IMR-90 (cell line): ENCODE measurements around the gene LEMD1. TPM values are rescaled to one million over a fixed set of nuclear protein-coding genes. Genes with fewer than 3 reads are reported as not detected.

ENCODE experiments used
- ATAC-seq: fragments of 200-7000 bp; cut with Tn5 transposase; 2 replicates; pipeline ENCODE4 v1.9.1; 2020; ENCODE audit warnings: low read depth, mild to moderate bottlenecking, moderate library complexity
- BruUV-seq: library from RNA; stranded (reverse); fragments of 400-500 nt; replicated peaks from 2 replicates; lab custom pipeline; 2021; lab: Mats Ljungman, UMichigan
- CTCF ChIA-PET: fragments of 300-600 bp; formaldehyde crosslinking; extraction: SDS; loops from one replicate; lab custom pipeline; 2021; ENCODE audit warnings: antibody characterized with exemption; lab: Yijun Ruan, JAX
- POLR2A ChIA-PET: fragments of 300-600 bp; sonication (Branson Sonifier 250); formaldehyde crosslinking; loops from one replicate; lab custom pipeline; 2022; ENCODE audit warnings: antibody characterized with exemption; ENCODE audit not compliant: unreplicated experiment; lab: Charles Lee
- DNase-seq: peaks from one replicate; pipeline ENCODE4 v3.0.0; 2013
- H2AFZ ChIP-seq: replicated peaks from 2 replicates; pipeline ENCODE3; 2013; ENCODE audit warnings: low read length, mild to moderate bottlenecking; ENCODE audit not compliant: poor library complexity
- H2AK5ac ChIP-seq: 2 replicates; pipeline ENCODE4 v1.6.1; 2013; ENCODE audit warnings: low read depth, low read length, inconsistent platforms
- H2AK9ac ChIP-seq: replicated peaks from 2 replicates; pipeline ENCODE3; 2013; ENCODE audit warnings: mild to moderate bottlenecking, low read depth, low read length, moderate library complexity; ENCODE audit not compliant: poor library complexity
- H2BK120ac ChIP-seq: 2 replicates; pipeline ENCODE4 v1.6.1; 2013; ENCODE audit warnings: low read depth, low read length, inconsistent platforms
- H2BK15ac ChIP-seq: 3 replicates; pipeline ENCODE4 v1.6.1; 2013; ENCODE audit warnings: low read depth, low read length, inconsistent platforms
- H2BK20ac ChIP-seq: 2 replicates; pipeline ENCODE4 v1.6.1; 2013; ENCODE audit warnings: low read depth, mild to moderate bottlenecking, inconsistent platforms, low read length, moderate library complexity
- H2BK5ac ChIP-seq: 2 replicates; pipeline ENCODE4 v1.6.1; 2013; ENCODE audit warnings: mild to moderate bottlenecking, low read depth, low read length, inconsistent platforms; ENCODE audit not compliant: poor library complexity, severe bottlenecking
- H3K14ac ChIP-seq: replicated peaks from 2 replicates; pipeline ENCODE4 v1.6.1; 2013; ENCODE audit warnings: low read depth, low read length, inconsistent platforms
- H3K18ac ChIP-seq: 2 replicates; pipeline ENCODE4 v1.6.1; 2013; ENCODE audit warnings: low read depth, low read length, control low read depth
- H3K23ac ChIP-seq: 2 replicates; pipeline ENCODE4 v1.6.1; 2013; ENCODE audit warnings: low read depth, low read length, inconsistent platforms
- H3K27ac ChIP-seq: 2 replicates; pipeline ENCODE4 v1.5.1; 2013; ENCODE audit warnings: mild to moderate bottlenecking, control low read depth, low read length; ENCODE audit not compliant: insufficient read depth
- H3K27me3 ChIP-seq: 2 replicates; pipeline ENCODE4 v1.6.1; 2013; ENCODE audit warnings: low read length; ENCODE audit not compliant: control insufficient read depth, insufficient read depth
- H3K36me3 ChIP-seq: 2 replicates; pipeline ENCODE4 v1.6.1; 2013; ENCODE audit warnings: low read length, mixed read lengths; ENCODE audit not compliant: control insufficient read depth, insufficient read depth
- H3K4ac ChIP-seq: 2 replicates; pipeline ENCODE4 v1.6.1; 2013; ENCODE audit warnings: low read depth, low read length, inconsistent platforms
- H3K4me1 ChIP-seq: 2 replicates; pipeline ENCODE4 v1.6.1; 2013; ENCODE audit warnings: low read length, mixed read lengths; ENCODE audit not compliant: control insufficient read depth, insufficient read depth
- H3K4me2 ChIP-seq: 2 replicates; pipeline ENCODE4 v1.6.1; 2013; ENCODE audit warnings: low read depth, mild to moderate bottlenecking, control low read depth, low read length, moderate library complexity
- H3K4me3 ChIP-seq: 2 replicates; pipeline ENCODE4 v1.5.1; 2013; ENCODE audit warnings: low read depth, mild to moderate bottlenecking, control low read depth, low read length, moderate library complexity; ENCODE audit not compliant: insufficient read depth
- H3K56ac ChIP-seq: 2 replicates; pipeline ENCODE4 v1.6.1; 2013; ENCODE audit warnings: low read length, inconsistent platforms; ENCODE audit not compliant: insufficient read depth; ENCODE audit errors: extremely low read depth
- H3K79me1 ChIP-seq, 2 experiments: 2 replicates each; pipeline ENCODE4 v1.6.1; 2013; ENCODE audit warnings: low read length in 2 of 2, inconsistent platforms in 1 of 2, low read depth in 1 of 2
- H3K9ac ChIP-seq: 2 replicates; pipeline ENCODE4 v1.6.1; 2013; ENCODE audit warnings: low read depth, low read length, control low read depth
- H3K9me1 ChIP-seq: 2 replicates; pipeline ENCODE4 v1.6.1; 2013; ENCODE audit warnings: low read length, inconsistent platforms; ENCODE audit not compliant: insufficient read depth
- H3K9me3 ChIP-seq: 2 replicates; pipeline ENCODE4 v1.6.1; 2013; ENCODE audit warnings: low read length; ENCODE audit not compliant: control insufficient read depth, insufficient read depth
- H4K20me1 ChIP-seq: 2 replicates; pipeline ENCODE4 v1.6.1; 2013; ENCODE audit warnings: low read length, inconsistent platforms; ENCODE audit not compliant: insufficient read depth
- H4K5ac ChIP-seq: 2 replicates; pipeline ENCODE4 v1.6.1; 2013; ENCODE audit warnings: mild to moderate bottlenecking, low read depth, low read length, control low read depth
- H4K8ac ChIP-seq, 2 experiments: 2 replicates each; pipeline ENCODE4 v1.6.1; 2013; ENCODE audit warnings: low read depth in 2 of 2, low read length in 2 of 2, control low read depth in 1 of 2, inconsistent platforms in 1 of 2
- H4K91ac ChIP-seq: 2 replicates; pipeline ENCODE4 v1.6.1; 2013; ENCODE audit warnings: low read depth, low read length, inconsistent platforms; ENCODE audit not compliant: insufficient read depth
- CEBPB ChIP-seq: IDR thresholded peaks from 2 replicates; pipeline ENCODE4 v1.6.1; 2012; ENCODE audit warnings: low read depth, low read length, improper control_type of control experiment
- CHD1 ChIP-seq: IDR thresholded peaks from 2 replicates; pipeline ENCODE4 v1.6.1; 2012; ENCODE audit warnings: low read depth, low read length, improper control_type of control experiment
- MXI1 ChIP-seq: IDR thresholded peaks from 2 replicates; pipeline ENCODE4 v1.6.1; 2012; ENCODE audit warnings: low read depth, mild to moderate bottlenecking, low read length, moderate library complexity, borderline replicate concordance
- NFE2L2 ChIP-seq: fragments of 150-350 bp; IDR thresholded peaks from 2 replicates; pipeline ENCODE4 v1.6.1; 2016; ENCODE audit warnings: low read depth, mild to moderate bottlenecking, low read length
- POLR2A ChIP-seq: IDR thresholded peaks from 2 replicates; pipeline ENCODE4 v1.6.1; 2012; ENCODE audit warnings: mild to moderate bottlenecking, low read depth, low read length
- RCOR1 ChIP-seq: IDR thresholded peaks from 2 replicates; pipeline ENCODE4 v1.6.1; 2012; ENCODE audit warnings: mild to moderate bottlenecking, low read length, improper control_type of control experiment; ENCODE audit not compliant: insufficient replicate concordance
- WGBS, 2 experiments: methylation state at CpG; one replicate each; pipeline versions ENCODE4 v1.1.5 to v1.1.7; 2013; ENCODE audit warnings: missing lambda C conversion rate in 2 of 2; ENCODE audit not compliant: insufficient read length in 1 of 2; ENCODE audit errors: extremely low coverage in 2 of 2; 5-methylcytosine and 5-hydroxymethylcytosine counted together
- dilution Hi-C: fragments of 300-500 bp; cut with HindIII; formaldehyde crosslinking; loops from one replicate; pipeline ENCODE4 v1.14.3; 2018; ENCODE audit warnings: low sequenced_read_pairs; ENCODE audit not compliant: unreplicated experiment
- in situ Hi-C: fragments of 300-500 bp; cut with MboI; formaldehyde crosslinking; loops from 3 replicates; pipeline ENCODE4 v1.14.3; 2019; ENCODE audit warnings: low sequenced_read_pairs, inconsistent platforms, mixed read lengths
- intact Hi-C: fragments of 100-400 bp; cut with micrococcal nuclease; formaldehyde crosslinking; loops from 2 replicates; pipeline ENCODE4 v1.10.0; 2022
- polyA plus RNA-seq, 3 experiments: library from polyadenylated mRNA; depleted of rRNA; stranded (reverse); fragments of >200 nt; gene quantifications; 2 replicates each; pipeline ENCODE4 v1.2.3, GENCODE V29; 2012; ENCODE audit warnings: low replicate concordance in 1 of 3
- total RNA-seq: library from RNA; depleted of rRNA; stranded (reverse); fragments of >200 nt; gene quantifications from 2 replicates; pipeline ENCODE4 v1.2.3, GENCODE V29; 2012
- TF ChIP-seq, protein P1 (sequence below): fragments of 150-350 bp; IDR thresholded peaks from 2 replicates; pipeline ENCODE4 v1.6.1; 2017; ENCODE audit warnings: mild to moderate bottlenecking, antibody characterized with exemption, low read length, low read depth

Gene LEMD1
- total and polyA plus RNA-seq, 2 of the 4 experiments (the other 2 are of a cell fraction) = not detected

DNA sequence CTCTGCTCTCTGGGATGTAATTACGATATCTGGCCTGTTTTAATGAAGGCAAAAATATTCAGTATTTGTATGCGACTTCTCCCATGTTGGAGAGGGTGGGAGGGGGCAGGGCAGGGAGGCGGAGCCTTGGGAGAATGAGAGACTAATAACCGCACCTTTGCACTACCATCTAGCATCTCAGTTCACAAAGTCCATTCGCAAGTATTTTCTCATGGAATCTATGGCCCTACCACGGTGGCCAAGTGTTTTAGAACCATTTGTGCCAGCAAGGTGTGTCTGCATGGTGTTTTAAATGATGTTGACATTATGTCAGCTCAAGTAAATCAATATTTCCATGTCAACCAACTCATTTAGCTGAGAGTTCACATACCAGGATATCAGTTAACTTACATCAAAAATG lies 48.3 kb upstream of the LEMD1 start:
- BruUV-seq = no TSS peak
- ChIA-PET CTCF (no interaction called here), POLR2A (no interaction called here)
- H2BK20ac ChIP-seq = no peak overlapping the region
- H3K4ac ChIP-seq = no peak overlapping the region
- no peak overlapping the region for H4K91ac ChIP-seq
- H2AFZ ChIP-seq = no peak overlapping the region
- H3K18ac ChIP-seq = no peak overlapping the region
- H2AK9ac ChIP-seq = no peak overlapping the region
- intact Hi-C loops (no loop called here), dilution Hi-C loops (no loop called here), in situ Hi-C loops (no loop called here)
- H4K5ac ChIP-seq = no peak overlapping the region
- no peak overlapping the region for H4K8ac ChIP-seq
- WGBS, 2 experiments = no CpG with 5 or more reads among the region's 6 CpGs
- H2BK15ac ChIP-seq = no peak overlapping the region
- no peak overlapping the region for H2BK5ac ChIP-seq
- no peak overlapping the region for H3K23ac ChIP-seq
- H3K4me3 ChIP-seq = no peak overlapping the region
- no peaks in the 10 kb centered on the region for H3K36me3 ChIP-seq
- H3K9me1 ChIP-seq = no peaks in the 10 kb centered on the region
- no peak overlapping the region for H3K56ac ChIP-seq
- no peak overlapping the region for H3K9ac ChIP-seq
- no peaks in the 10 kb centered on the region for H3K4me1 ChIP-seq
- H2BK120ac ChIP-seq = no peak overlapping the region
- no peak overlapping the region for H3K27ac ChIP-seq
- H3K14ac ChIP-seq = no peak overlapping the region
- H4K20me1 ChIP-seq = no peaks in the 10 kb centered on the region
- H2AK5ac ChIP-seq = no peak overlapping the region
- no peaks in the 10 kb centered on the region for H3K79me1 ChIP-seq
- H3K4me2 ChIP-seq = no peak overlapping the region
- ATAC-seq (no peak), DNase-seq (no peak)
- peaks cover 4% of the 10 kb centered on the region; the same call in 1 of the 2 replicates for H3K9me3 ChIP-seq
- TF ChIP-seq POLR2A = no peak
- TF ChIP-seq MXI1 = no peak
- no peak for TF ChIP-seq CEBPB
- TF ChIP-seq NFE2L2 = no peak
- no peak for TF ChIP-seq CHD1
- TF ChIP-seq RCOR1 = no peak
- TF ChIP-seq, protein P1, sequence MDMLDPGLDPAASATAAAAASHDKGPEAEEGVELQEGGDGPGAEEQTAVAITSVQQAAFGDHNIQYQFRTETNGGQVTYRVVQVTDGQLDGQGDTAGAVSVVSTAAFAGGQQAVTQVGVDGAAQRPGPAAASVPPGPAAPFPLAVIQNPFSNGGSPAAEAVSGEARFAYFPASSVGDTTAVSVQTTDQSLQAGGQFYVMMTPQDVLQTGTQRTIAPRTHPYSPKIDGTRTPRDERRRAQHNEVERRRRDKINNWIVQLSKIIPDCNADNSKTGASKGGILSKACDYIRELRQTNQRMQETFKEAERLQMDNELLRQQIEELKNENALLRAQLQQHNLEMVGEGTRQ = no peak
- peaks cover 34% of the 10 kb centered on the region for H3K27me3 ChIP-seq
